Panc1 (cell line): ENCODE measurements around the gene MIR17HG.

Experiments used
- CTCF ChIP-seq: fragments of 450-650 bp; IDR thresholded peaks from 2 replicates; pipeline ENCODE4 v1.5.1; 2017; ENCODE audit warnings: mild to moderate bottlenecking
- POLR2AphosphoS5 ChIP-seq: IDR thresholded peaks from 2 replicates; pipeline ENCODE4 v1.6.1; 2012; ENCODE audit warnings: mild to moderate bottlenecking, low read depth, low read length, moderate library complexity
- SIN3A ChIP-seq: IDR thresholded peaks from 2 replicates; pipeline ENCODE4 v1.6.1; 2012; ENCODE audit warnings: low read depth, mild to moderate bottlenecking, low read length, moderate library complexity, borderline replicate concordance; ENCODE audit not compliant: insufficient read depth

GRCh38 chr13:91298060-91298459 lies 49.4 kb upstream of the MIR17HG start:
- TF ChIP-seq CTCF (no peak), POLR2AphosphoS5 (no peak), SIN3A (no peak)
